ENCODE measurements around the gene SLC30A1.

SLC30A1 gene

DNA sequence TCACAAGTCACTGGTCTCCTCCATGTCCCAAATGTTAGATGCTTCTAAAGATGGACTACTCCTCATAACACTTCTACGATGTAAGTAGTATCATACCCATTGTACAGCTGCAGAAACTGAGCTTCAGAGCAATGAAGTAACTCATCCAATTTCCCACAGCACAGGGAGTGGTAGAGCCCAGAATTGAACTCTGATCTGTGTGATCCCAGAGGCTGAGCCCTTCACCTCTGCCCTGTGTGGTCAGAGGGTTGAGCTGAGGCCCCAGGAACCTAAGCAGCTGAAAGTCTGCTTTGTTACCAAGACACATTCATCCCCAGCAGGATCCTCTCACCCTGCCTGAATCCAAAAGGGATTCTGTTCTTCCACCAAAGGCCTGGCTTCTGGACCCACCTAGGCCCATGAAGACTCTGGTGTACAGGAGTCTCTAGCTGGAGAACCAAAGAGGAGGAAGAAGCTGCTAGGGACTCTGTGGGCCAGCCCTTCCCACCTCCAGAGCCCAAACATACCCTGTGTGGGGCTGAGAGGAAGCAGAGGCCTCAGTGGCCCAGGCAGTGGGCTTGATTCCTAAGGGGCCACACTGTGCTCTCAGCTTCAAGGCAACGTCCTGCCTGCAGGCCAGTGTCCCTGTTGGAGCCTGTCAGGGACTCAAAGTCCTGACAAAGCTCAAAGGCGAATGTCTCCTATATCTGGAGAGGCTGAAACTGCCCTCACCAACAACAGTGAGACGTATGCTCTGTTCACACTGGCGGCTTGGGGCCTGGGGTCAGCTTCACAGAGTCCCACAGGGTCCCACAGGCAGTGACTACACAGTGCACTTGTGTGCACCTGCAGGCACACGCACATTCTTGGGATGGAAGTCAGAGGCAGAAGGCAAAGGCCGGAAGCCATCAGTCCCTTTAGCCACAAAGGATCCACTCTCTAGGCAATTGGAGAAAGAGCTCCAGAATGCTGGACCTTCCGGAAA, 40.4 kb upstream of the SLC30A1 start:
- Histone ChIP-seq H3K36me3 (ENCODE audit: insufficient read depth, low read length) (no peaks in the 10 kb centered on the region), H3K9me3 (ENCODE audit: low read depth, low read length) (no peaks in the 10 kb centered on the region), H3K9ac (ENCODE audit: insufficient read length) (no peak overlapping the region), H3K27ac (no peak overlapping the region), H3K4me3 (no peak overlapping the region)
- TF ChIP-seq FOXP2 (optimal IDR thresholded peaks at IDR 0.05; ENCODE audit: control extremely low read depth, extremely low read length, insufficient read depth) (no peak), EZH2 (IDR thresholded peaks at IDR 0.05) (no peak), POLR2AphosphoS5 (IDR thresholded peaks at IDR 0.05; ENCODE audit: borderline replicate concordance, low read depth, low read length) (no peak)
- no peak for DNase-seq (ENCODE audit: low read depth, low spot score)

DNA sequence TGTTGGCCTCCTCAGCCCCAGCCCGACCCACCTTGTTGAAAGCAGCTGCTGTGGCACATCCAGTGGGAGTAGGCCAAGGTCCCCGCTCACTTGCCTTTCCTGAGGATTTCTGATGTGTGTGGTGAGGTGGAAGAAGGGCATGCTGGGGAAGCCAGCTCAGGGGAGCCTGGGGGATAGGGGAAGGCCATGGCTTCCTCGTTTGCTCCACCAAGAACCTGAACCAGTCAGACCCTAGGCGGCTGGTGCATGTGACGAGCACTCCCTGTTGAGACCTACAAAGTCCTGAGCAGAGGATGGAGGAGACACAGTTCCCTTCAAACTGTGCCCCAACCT, 38.0 kb upstream of the SLC30A1 start:
- H3K9me3 ChIP-seq (ENCODE audit: low read depth, low read length), result no peaks in the 10 kb centered on the region
- TF ChIP-seq POLR2AphosphoS5 (IDR thresholded peaks at IDR 0.05; ENCODE audit: borderline replicate concordance, low read depth, low read length), result no peak
- no peak for TF ChIP-seq EZH2 (IDR thresholded peaks at IDR 0.05)
- no peak for TF ChIP-seq FOXP2 (optimal IDR thresholded peaks at IDR 0.05; ENCODE audit: control extremely low read depth, extremely low read length, insufficient read depth)
- no peak for DNase-seq (ENCODE audit: low read depth, low spot score)
- no peak overlapping the region for H3K27ac ChIP-seq
- H3K9ac ChIP-seq (ENCODE audit: insufficient read length), result no peak overlapping the region
- H3K36me3 ChIP-seq (ENCODE audit: insufficient read depth, low read length), result no peaks in the 10 kb centered on the region
- H3K4me3 ChIP-seq, result no peak overlapping the region

DNA sequence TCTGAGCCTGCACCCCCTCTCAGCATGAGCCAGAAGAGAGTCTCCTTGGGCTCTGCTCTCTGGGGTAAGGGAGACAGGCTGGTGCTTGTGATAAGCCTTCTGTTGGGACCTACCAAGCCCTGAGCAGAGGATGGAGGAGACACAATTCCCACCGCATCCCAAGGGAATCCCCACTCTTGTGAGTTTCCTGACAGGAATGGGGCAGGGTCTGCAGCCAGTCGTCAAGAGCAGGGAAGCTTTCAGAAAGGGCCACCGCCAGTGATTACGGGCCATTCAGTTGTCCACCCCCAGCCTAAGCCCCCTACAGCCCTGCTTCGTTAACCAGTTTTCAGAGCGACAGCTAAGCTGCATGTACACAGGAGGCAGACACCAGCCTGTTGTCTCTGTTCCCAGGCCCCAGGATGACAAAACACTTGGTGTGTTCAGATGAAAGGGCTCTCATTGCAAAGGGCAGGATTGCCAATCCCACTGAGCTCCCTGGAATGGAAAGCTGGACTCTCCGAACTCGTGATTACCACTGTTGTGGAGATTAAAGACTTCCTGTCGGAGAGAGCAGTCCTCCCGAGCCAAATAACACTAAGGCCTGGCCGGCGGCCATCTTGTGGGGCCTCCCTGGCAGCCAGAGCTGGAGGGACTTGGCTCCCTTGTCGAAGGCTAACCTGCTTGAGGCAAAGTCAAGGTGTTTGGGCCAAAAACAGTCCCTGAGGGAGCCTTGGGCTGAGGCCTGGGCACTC, 37.4 kb upstream of the SLC30A1 start:
- Histone ChIP-seq H3K9me3 (ENCODE audit: low read depth, low read length) (no peaks in the 10 kb centered on the region), H3K9ac (ENCODE audit: insufficient read length) (no peak overlapping the region), H3K36me3 (ENCODE audit: insufficient read depth, low read length) (no peaks in the 10 kb centered on the region), H3K4me3 (no peak overlapping the region), H3K27ac (no peak overlapping the region)
- no peak for TF ChIP-seq FOXP2 (optimal IDR thresholded peaks at IDR 0.05; ENCODE audit: control extremely low read depth, extremely low read length, insufficient read depth)
- no peak for TF ChIP-seq POLR2AphosphoS5 (IDR thresholded peaks at IDR 0.05; ENCODE audit: borderline replicate concordance, low read depth, low read length)
- TF ChIP-seq EZH2 (IDR thresholded peaks at IDR 0.05), result no peak
- no peak for DNase-seq (ENCODE audit: low read depth, low spot score)

DNA sequence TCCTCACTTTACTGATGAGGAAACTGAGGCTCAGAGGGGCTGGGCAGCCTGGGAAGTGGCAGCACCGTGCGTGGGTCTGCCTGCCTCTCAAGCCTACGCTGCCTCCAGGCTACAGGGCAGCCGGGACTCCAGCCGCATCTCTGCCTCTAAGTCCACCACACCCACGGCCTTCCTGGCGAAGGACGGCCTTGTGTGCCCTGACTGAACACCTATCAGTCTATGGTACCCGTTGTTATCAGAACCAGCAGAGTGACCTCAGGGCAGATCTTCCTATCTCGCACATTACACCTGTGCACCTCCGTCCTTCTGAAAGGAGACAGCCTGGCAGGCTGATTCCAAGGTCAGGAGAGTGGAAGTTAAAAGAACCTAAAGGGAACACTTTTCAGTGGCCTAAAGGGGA, 35.7 kb upstream of the SLC30A1 start:
- H3K27ac ChIP-seq, result no peak overlapping the region
- DNase-seq (ENCODE audit: low read depth, low spot score), result no peak
- TF ChIP-seq POLR2AphosphoS5 (IDR thresholded peaks at IDR 0.05; ENCODE audit: borderline replicate concordance, low read depth, low read length), result no peak
- no peaks in the 10 kb centered on the region for H3K36me3 ChIP-seq (ENCODE audit: insufficient read depth, low read length)
- H3K4me3 ChIP-seq, result no peak overlapping the region
- no peak overlapping the region for H3K9ac ChIP-seq (ENCODE audit: insufficient read length)
- no peaks in the 10 kb centered on the region for H3K9me3 ChIP-seq (ENCODE audit: low read depth, low read length)

DNA sequence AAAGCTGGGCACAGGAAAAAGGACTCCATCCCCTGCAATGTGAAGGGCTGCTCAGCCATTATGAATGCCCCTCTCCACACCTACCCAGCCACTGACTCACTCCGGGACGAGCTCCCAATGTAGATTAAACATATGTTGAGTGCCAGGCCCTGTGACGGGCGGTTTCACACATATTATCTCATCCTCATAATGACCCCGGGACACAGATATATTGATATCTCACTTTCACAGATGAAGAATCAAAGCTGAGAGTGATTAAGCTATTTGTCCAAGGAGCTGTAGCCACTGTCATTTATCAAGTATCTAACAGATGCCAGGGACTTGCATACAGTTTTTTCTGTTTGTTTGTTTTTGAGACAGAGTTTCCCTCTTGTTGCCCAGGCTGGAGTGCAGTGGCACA, 35.0 kb upstream of the SLC30A1 start:
- Histone ChIP-seq H3K9ac (ENCODE audit: insufficient read length) (no peak overlapping the region), H3K36me3 (ENCODE audit: insufficient read depth, low read length) (no peaks in the 10 kb centered on the region)

DNA sequence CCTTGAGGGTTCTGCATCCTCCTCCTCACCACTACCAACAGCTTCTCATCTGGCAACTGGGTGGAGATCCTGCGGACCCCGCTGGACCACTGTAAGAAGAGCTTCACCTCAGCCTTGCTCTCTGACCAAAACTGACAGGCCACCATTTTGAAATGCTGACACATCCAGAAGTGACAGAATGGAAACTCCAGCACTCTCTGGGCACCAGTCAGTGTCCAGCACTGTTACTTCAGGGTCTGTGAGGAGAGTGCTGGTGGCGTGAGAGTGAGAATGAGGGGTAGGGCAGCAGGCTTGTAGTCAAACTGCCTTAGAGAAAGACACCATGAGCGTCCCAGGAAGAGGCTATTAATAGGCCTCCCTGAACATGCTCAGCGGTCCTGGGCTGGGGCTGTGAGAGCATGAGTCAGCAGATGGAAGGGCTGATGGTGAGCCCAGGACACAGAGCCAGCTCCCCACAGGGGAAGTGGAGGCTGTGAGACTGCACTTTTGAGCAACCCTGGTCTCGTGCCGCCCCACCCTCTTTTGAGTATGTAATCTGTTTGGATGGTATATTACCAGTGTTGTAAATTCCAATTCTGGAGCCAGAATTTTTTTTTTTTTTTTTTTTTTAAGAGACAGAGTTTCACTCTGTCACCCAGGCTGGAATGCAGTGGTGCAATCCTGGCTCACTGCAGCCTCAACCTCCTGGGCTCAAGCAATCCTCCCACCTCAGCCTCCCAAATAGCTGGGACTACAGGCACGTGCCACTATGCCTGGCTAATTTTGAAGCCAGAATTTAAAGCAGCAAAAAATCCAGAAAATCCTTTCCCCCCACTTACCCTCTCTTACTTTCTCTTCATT, 34.4 kb upstream of the SLC30A1 start:
- no peak for TF ChIP-seq POLR2AphosphoS5 (IDR thresholded peaks at IDR 0.05; ENCODE audit: borderline replicate concordance, low read depth, low read length)
- no peak for TF ChIP-seq FOXP2 (optimal IDR thresholded peaks at IDR 0.05; ENCODE audit: control extremely low read depth, extremely low read length, insufficient read depth)
- TF ChIP-seq EZH2 (IDR thresholded peaks at IDR 0.05), result no peak
- DNase-seq (ENCODE audit: low read depth, low spot score), result no peak
- H3K9me3 ChIP-seq (ENCODE audit: low read depth, low read length), result no peaks in the 10 kb centered on the region
- no peak overlapping the region for H3K27ac ChIP-seq
- no peak overlapping the region for H3K9ac ChIP-seq (ENCODE audit: insufficient read length)
- no peaks in the 10 kb centered on the region for H3K36me3 ChIP-seq (ENCODE audit: insufficient read depth, low read length)
- H3K4me3 ChIP-seq, result no peak overlapping the region

More for the DNA sequence above, 35.0 kb upstream of the SLC30A1 start:
- no peaks in the 10 kb centered on the region for H3K9me3 ChIP-seq (ENCODE audit: low read depth, low read length)
- H3K4me3 ChIP-seq, result no peak overlapping the region
- no peak overlapping the region for H3K27ac ChIP-seq
- DNase-seq (ENCODE audit: low read depth, low spot score), result no peak
- TF ChIP-seq FOXP2 (optimal IDR thresholded peaks at IDR 0.05; ENCODE audit: control extremely low read depth, extremely low read length, insufficient read depth), result no peak
- no peak for TF ChIP-seq POLR2AphosphoS5 (IDR thresholded peaks at IDR 0.05; ENCODE audit: borderline replicate concordance, low read depth, low read length)
- no peak for TF ChIP-seq EZH2 (IDR thresholded peaks at IDR 0.05)

DNA sequence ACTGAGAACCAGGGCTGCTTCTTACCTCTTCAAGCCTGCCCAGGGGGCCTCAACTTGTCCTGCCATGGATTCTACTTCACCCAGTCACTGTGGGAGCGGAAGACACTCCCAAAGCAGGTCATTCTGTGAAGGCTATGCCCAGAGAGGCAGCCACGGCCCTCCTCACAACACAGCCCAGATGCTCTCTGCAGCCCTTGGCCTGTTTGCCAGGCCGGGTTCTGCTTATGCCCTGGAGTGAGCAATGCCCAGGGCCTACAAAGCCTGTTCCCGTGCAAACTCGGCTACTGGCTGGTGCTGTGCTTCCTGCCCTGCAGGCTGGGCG, 33.8 kb upstream of the SLC30A1 start:
- no peak overlapping the region for H3K9ac ChIP-seq (ENCODE audit: insufficient read length)
- no peak overlapping the region for H3K4me3 ChIP-seq
- no peak for DNase-seq (ENCODE audit: low read depth, low spot score)
- H3K9me3 ChIP-seq (ENCODE audit: low read depth, low read length), result no peaks in the 10 kb centered on the region
- no peaks in the 10 kb centered on the region for H3K36me3 ChIP-seq (ENCODE audit: insufficient read depth, low read length)
- no peak for TF ChIP-seq EZH2 (IDR thresholded peaks at IDR 0.05)
- no peak for TF ChIP-seq POLR2AphosphoS5 (IDR thresholded peaks at IDR 0.05; ENCODE audit: borderline replicate concordance, low read depth, low read length)
- TF ChIP-seq FOXP2 (optimal IDR thresholded peaks at IDR 0.05; ENCODE audit: control extremely low read depth, extremely low read length, insufficient read depth), result no peak
- H3K27ac ChIP-seq, result no peak overlapping the region

DNA sequence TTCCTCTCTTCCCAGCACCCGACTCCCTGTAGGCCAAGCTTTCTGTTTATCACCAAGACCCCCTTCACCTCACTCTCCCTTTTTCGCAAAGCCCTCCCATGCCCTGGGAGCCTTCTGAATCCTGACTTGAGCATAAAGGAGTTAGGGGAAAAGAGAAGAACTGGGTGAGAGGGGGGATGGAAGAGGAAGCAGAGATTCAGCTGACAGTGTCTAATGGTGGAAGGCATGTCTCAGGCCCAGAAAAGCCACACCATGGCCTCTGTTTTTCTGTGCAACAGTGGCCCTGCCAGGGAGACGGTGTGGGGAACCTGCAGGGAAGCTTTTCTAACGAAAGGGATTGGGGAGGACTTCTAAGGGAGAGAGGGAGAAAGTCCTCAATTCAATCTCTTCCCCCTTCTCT, 32.9 kb upstream of the SLC30A1 start:
- H3K9me3 ChIP-seq (ENCODE audit: low read depth, low read length), result no peaks in the 10 kb centered on the region
- no peaks in the 10 kb centered on the region for H3K36me3 ChIP-seq (ENCODE audit: insufficient read depth, low read length)
- TF ChIP-seq POLR2AphosphoS5 (IDR thresholded peaks at IDR 0.05; ENCODE audit: borderline replicate concordance, low read depth, low read length) (no peak), EZH2 (IDR thresholded peaks at IDR 0.05) (no peak), FOXP2 (optimal IDR thresholded peaks at IDR 0.05; ENCODE audit: control extremely low read depth, extremely low read length, insufficient read depth) (no peak)
- H3K27ac ChIP-seq, result no peak overlapping the region
- no peak overlapping the region for H3K9ac ChIP-seq (ENCODE audit: insufficient read length)
- DNase-seq (ENCODE audit: low read depth, low spot score), result no peak
- H3K4me3 ChIP-seq, result no peak overlapping the region
